Stimulated activated CD4-positive, alpha-beta T cell treated with anti-CD3 and anti-CD28 coated beads, Interleukin-4, amount 100 ng/mL, for 4 hours (primary cell): Measurements from ENCODE around the gene LRRC28.

Experiments used
- DNase-seq, 2 experiments: peaks; one replicate each; pipeline ENCODE4 v3.0.0-alpha.2; 2020

LRRC28 gene

GRCh38 chr15:99402014-99402729 lies 150.9 kb downstream of the LRRC28 start:
- DNase-seq, result no peak

GRCh38 chr15:99403597-99403996 lies 152.3 kb downstream of the LRRC28 start:
- no peak for DNase-seq

GRCh38 chr15:99404454-99404853 lies 153.2 kb downstream of the LRRC28 start:
- DNase-seq, result no peak

GRCh38 chr15:99406120-99406519 lies 154.8 kb downstream of the LRRC28 start:
- no peak for DNase-seq

GRCh38 chr15:99406716-99407487 lies 155.6 kb downstream of the LRRC28 start:
- DNase-seq, result no peak

GRCh38 chr15:99407716-99408115 lies 156.4 kb downstream of the LRRC28 start:
- no peak for DNase-seq

GRCh38 chr15:99408236-99409096 lies 157.2 kb downstream of the LRRC28 start:
- no peak for DNase-seq

GRCh38 chr15:99409097-99409473 lies 157.8 kb downstream of the LRRC28 start:
- DNase-seq, result peak in 1 of 2 experiments; percentile 20

GRCh38 chr15:99409560-99409959 lies 158.3 kb downstream of the LRRC28 start:
- DNase-seq, result no peak

GRCh38 chr15:99410477-99410876 lies 159.2 kb downstream of the LRRC28 start:
- no peak for DNase-seq

GRCh38 chr15:99411234-99411633 lies 160.0 kb downstream of the LRRC28 start:
- DNase-seq, result no peak

GRCh38 chr15:99412082-99412481 lies 160.8 kb downstream of the LRRC28 start:
- no peak for DNase-seq

- no peak for DNase-seq
These were observed 161.3 kb downstream of the LRRC28 start for GRCh38 chr15:99412626-99413025.

GRCh38 chr15:99413955-99414754 lies 162.9 kb downstream of the LRRC28 start:
- DNase-seq, result no peak

- DNase-seq, result no peak
These were observed 163.8 kb downstream of the LRRC28 start for GRCh38 chr15:99414755-99415731.

GRCh38 chr15:99416191-99417188 lies 165.2 kb downstream of the LRRC28 start:
- DNase-seq, result no peak

- DNase-seq, result peak in 1 of 2 experiments; percentile 40
These were observed 169.9 kb downstream of the LRRC28 start for GRCh38 chr15:99421172-99421656.

- no peak for DNase-seq
These were observed 170.5 kb downstream of the LRRC28 start for GRCh38 chr15:99421758-99422157.
